Spleen (tissue), 11 donors: ENCODE results near the gene YIF1B. TPM values are rescaled to one million over a fixed set of nuclear protein-coding genes. Genes with fewer than 3 reads are reported as not detected.

Source experiments
- DNase-seq: peaks from one replicate; pipeline ENCODE4 v3.0.0-alpha.2; 2020
- H3K27ac ChIP-seq, 8 donors: fragments of 200-600 bp; sonication (generic) in 7 of 8; 1 replicate in 4 of 8; 2 replicates in 4 of 8; pipeline versions ENCODE4 v1.5.0 to v1.8.0; 2016 to 2021; ENCODE audit warnings: inconsistent platforms in 4 of 8, mild to moderate bottlenecking in 4 of 8, moderate library complexity in 1 of 8
- H3K27me3 ChIP-seq, 7 donors: fragments of 200-600 bp; sonication (generic) in 6 of 7; replicated peaks in 1 of 7; 1 replicate in 4 of 7; 2 replicates in 3 of 7; pipeline versions ENCODE4 v1.5.0 to v1.8.0; 2016 to 2021; ENCODE audit warnings: inconsistent platforms in 3 of 7, mild to moderate bottlenecking in 1 of 7
- H3K36me3 ChIP-seq, 6 donors: fragments of 200-600 bp; sonication (generic) in 5 of 6; 1 replicate in 4 of 6; 2 replicates in 2 of 6; pipeline versions ENCODE4 v1.5.0 to v1.8.0; 2016 to 2021; ENCODE audit warnings: inconsistent platforms in 2 of 6
- H3K4me1 ChIP-seq, 6 donors: fragments of 200-600 bp; sonication (generic) in 5 of 6; 1 replicate in 3 of 6; 2 replicates in 3 of 6; pipeline versions ENCODE4 v1.5.0 to v1.8.0; 2016 to 2021; ENCODE audit warnings: inconsistent platforms in 3 of 6
- H3K4me3 ChIP-seq, 8 donors: fragments of 200-600 bp; sonication (generic) in 7 of 8; 1 replicate in 4 of 8; 2 replicates in 4 of 8; pipeline versions ENCODE4 v1.5.0 to v1.8.0; 2016 to 2021; ENCODE audit warnings: inconsistent platforms in 4 of 8, mild to moderate bottlenecking in 4 of 8, moderate library complexity in 2 of 8
- H3K9me3 ChIP-seq, 8 donors: fragments of 200-600 bp; sonication (generic) in 7 of 8; 1 replicate in 4 of 8; 2 replicates in 4 of 8; pipeline versions ENCODE4 v1.5.0 to v1.8.0; 2016 to 2021; ENCODE audit warnings: inconsistent platforms in 4 of 8
- POLR2A ChIP-seq, 3 donors: fragments of 450-650 bp; IDR thresholded peaks; one replicate each; pipeline ENCODE4 v1.5.1; 2017; ENCODE audit warnings: antibody characterized with exemption in 3 of 3, mild to moderate bottlenecking in 1 of 3
- POLR2AphosphoS5 ChIP-seq, 3 donors: sonication (generic); formaldehyde crosslinking; IDR thresholded peaks; one replicate each; pipeline ENCODE4 v1.5.1; 2017; ENCODE audit warnings: antibody characterized with exemption in 3 of 3
- WGBS, 5 donors: extraction: QIAGEN DNeasy Blood & Tissue Kit in 3 of 5; methylation state at CpG; one replicate each; pipeline versions ENCODE4 v1.1.5 to v1.1.7; 2013 to 2018; 5-methylcytosine and 5-hydroxymethylcytosine counted together
- intact Hi-C: fragments of 100-400 bp; cut with DNase I; formaldehyde crosslinking; loops from one replicate; pipeline ENCODE4 v1.15.0; 2023; ENCODE audit warnings: low total_unique reads
- polyA plus RNA-seq, 3 donors: library from polyadenylated mRNA; stranded (reverse); fragments of 200-250 nt; gene quantifications; one replicate each; pipeline ENCODE4 v1.2.1, GENCODE V29; 2013
- total RNA-seq, 7 donors: library from RNA; depleted of rRNA in 3 of 7; stranded (reverse); fragments of >200 nt in 3 of 7; fragmentation: NEBNext Ultra II Directional in 4 of 7; extraction: Animal tissue kit (Norgen Biotek cat#: 25700) in 4 of 7; gene quantifications; one replicate each; pipeline versions ENCODE4 v1.1.0 to v1.2.1, GENCODE V29; 2016 to 2021
- TF ChIP-seq, protein P1 (sequence below), 11 experiments: fragments of 200-600 bp in 7 of 11; fragments of 450-650 bp in 4 of 11; sonication (generic) in 4 of 11; IDR thresholded peaks in 8 of 11; conservative IDR thresholded peaks in 3 of 11; 1 replicate in 7 of 11; 2 replicates in 4 of 11; pipeline versions ENCODE4 v1.4.0 to v1.8.0; 2016 to 2021; ENCODE audit warnings: antibody characterized with exemption in 11 of 11, inconsistent platforms in 4 of 11, mild to moderate bottlenecking in 1 of 11
- donor health status: healthy with polysubstance abuse.
- donor health status: DM: no; HTN: no; CAD: no; lungs with moderate emphysema.
- donor health status: DM: no; HTN: no; CAD: no.
- donor health status: Bipolar disorder and iron deficiency.
- donor health status: healthy.
- donor health status: DM: no; HTN: no; CAD: no.
- donor health status: DM: yes; HTN: yes; CAD: no.

The YIF1B gene
- total and polyA plus RNA-seq, 10 donors = 31.4 to 56.7 (median 39.5) TPM

DNA sequence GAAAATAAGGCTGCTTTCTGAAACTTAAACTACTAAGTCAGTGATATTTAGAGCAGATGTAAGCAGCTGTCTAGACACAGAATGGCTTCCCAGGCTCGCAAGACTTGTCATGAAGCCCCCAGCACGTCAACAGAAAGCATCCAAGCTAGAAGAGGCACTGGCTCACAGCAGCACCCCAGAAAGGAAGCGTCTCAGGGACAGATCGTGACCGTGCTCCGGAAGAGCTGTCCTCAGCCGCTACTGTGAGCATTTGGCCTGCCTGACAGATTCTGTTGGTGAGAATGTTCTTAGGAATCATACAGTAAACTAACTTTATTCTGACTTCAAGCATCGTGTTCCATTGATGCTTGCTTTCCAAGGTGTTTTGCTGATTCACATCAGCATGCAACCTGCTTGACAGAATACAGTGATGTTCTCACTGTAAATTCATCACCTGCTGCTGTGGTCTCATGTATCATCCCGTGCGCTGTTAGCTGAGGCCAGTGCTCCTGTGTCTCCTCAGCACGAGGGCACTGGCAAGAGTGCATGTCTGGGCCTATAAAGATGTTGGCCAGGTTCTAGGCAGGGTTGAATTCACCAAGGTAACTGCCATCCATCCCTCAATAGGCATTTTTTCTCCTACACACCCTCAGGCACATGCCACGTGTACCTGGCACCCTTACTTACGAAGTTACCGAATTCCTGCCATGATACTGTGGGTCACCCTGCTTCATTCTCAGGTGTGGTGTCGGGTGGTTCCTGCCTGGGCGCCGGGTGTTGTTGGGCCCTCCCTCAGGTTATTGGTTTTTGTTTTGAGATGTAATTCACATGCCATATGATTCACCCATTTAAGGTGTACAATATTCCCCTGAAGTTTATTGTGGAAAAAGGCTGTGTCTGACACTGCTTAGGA is 35.5 kb downstream of the YIF1B start:
- WGBS, 5 donors = 72 to 82% (median 73%) methylated on average over 17 of the region's 17 CpGs
- Histone ChIP-seq H3K27ac (peak overlapping the region; percentile 23 to 82 (median 75)), H3K36me3 (peaks cover 0 to 30% (median 0%) of the 10 kb centered on the region in 6 donors), H3K9me3 (no peaks in the 10 kb centered on the region), H3K4me3 (no peak overlapping the region), H3K27me3 (no peaks in the 10 kb centered on the region), H3K4me1 (peaks cover 34 to 97% (median 72%) of the 10 kb centered on the region in 6 donors)
- TF ChIP-seq POLR2AphosphoS5 (IDR thresholded peaks at IDR 0.05) = peak in 2 of 3 donors; percentile 46 to 48
- TF ChIP-seq, protein P1, sequence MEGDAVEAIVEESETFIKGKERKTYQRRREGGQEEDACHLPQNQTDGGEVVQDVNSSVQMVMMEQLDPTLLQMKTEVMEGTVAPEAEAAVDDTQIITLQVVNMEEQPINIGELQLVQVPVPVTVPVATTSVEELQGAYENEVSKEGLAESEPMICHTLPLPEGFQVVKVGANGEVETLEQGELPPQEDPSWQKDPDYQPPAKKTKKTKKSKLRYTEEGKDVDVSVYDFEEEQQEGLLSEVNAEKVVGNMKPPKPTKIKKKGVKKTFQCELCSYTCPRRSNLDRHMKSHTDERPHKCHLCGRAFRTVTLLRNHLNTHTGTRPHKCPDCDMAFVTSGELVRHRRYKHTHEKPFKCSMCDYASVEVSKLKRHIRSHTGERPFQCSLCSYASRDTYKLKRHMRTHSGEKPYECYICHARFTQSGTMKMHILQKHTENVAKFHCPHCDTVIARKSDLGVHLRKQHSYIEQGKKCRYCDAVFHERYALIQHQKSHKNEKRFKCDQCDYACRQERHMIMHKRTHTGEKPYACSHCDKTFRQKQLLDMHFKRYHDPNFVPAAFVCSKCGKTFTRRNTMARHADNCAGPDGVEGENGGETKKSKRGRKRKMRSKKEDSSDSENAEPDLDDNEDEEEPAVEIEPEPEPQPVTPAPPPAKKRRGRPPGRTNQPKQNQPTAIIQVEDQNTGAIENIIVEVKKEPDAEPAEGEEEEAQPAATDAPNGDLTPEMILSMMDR (IDR thresholded peaks at IDR 0.05 in 8 of 11, conservative IDR thresholded peaks at IDR 0.05 in 3 of 11) = no peak
- DNase-seq = no peak
- intact Hi-C loops = no loop called here

DNA sequence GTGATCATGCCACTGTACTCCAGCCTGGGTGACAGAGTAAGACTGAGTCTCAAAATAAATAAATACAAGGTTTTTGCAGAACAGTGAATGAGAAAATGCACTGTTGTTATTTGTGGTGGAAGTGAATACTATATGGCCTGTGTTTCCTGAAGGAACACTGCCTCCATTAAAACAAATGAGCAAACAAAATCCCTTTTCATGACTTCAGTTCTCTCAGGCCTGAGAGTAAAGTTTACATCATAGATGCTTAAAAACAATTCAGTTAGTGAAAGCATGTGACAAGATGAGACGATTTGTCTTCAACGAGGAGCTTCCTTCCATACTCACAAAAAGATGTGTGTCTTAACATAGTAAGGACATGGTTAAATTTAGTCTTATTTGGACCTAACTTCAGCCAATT is 37.0 kb downstream of the YIF1B start:
- H3K36me3 ChIP-seq = peaks cover 0 to 16% (median 0%) of the 10 kb centered on the region in 6 donors
- DNase-seq = no peak
- intact Hi-C loops = no loop called here
- no peak overlapping the region for H3K4me3 ChIP-seq
- H3K4me1 ChIP-seq = peaks cover 35 to 97% (median 72%) of the 10 kb centered on the region in 6 donors
- H3K27ac ChIP-seq = peak overlapping the region; percentile 21 to 84 (median 76)
- TF ChIP-seq POLR2A (IDR thresholded peaks at IDR 0.05) = no peak
- TF ChIP-seq, protein P1 (IDR thresholded peaks at IDR 0.05 in 8 of 11, conservative IDR thresholded peaks at IDR 0.05 in 3 of 11) = no peak
- TF ChIP-seq POLR2AphosphoS5 (IDR thresholded peaks at IDR 0.05) = no peak
- no peaks in the 10 kb centered on the region for H3K27me3 ChIP-seq
- WGBS, 5 donors = 46 to 79% (median 60%) methylated on average over 2 of the region's 2 CpGs
- H3K9me3 ChIP-seq = no peaks in the 10 kb centered on the region

DNA sequence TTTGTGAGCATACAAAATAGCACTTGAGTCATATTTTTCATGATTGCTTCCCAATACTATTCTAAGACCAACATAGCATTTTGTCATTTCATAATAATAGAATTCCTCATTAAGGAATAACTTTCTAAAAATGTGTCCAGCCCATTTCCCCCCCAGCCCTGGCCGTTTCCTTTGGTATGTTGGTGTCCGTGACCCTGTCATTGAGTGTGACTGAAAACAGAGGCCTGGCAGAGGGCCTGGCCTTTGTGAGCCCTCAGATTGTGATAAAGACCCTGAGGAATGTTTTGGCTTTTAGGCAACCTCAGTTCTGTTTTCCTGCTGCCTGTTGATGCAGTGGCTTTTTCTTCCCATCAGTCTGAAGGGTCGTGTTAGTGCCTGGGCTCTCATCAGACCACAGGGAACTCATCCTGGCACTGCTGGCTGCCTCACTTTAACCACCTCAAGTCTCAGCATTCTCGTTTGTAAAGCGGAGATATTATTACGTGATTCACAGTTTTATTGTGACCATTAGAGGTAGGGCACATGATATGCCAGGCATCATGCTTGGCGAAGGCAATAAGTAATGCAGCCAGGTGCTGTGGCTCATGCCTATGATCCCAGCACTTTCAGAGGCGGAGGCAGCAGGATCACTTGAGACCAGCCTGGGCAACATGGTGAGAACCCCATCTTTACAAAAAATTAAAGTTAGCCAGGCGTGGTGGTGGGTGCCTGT is 37.6 kb downstream of the YIF1B start:
- DNase-seq = no peak
- peaks cover 34 to 98% (median 72%) of the 10 kb centered on the region in 6 donors for H3K4me1 ChIP-seq
- intact Hi-C loops = no loop called here

More for the DNA sequence above, 37.6 kb downstream of the YIF1B start:
- Histone ChIP-seq H3K36me3 (peaks cover 0 to 16% (median 0%) of the 10 kb centered on the region in 6 donors), H3K9me3 (no peaks in the 10 kb centered on the region), H3K27ac (peak overlapping the region; percentile 21 to 84 (median 76)), H3K27me3 (no peaks in the 10 kb centered on the region), H3K4me3 (no peak overlapping the region)
- WGBS, 5 donors = 57 to 70% (median 67%) methylated on average over 9 of the region's 9 CpGs
- peak in 2 of 3 donors; percentile 56 to 87 for TF ChIP-seq POLR2AphosphoS5 (IDR thresholded peaks at IDR 0.05)
- TF ChIP-seq, protein P1 (IDR thresholded peaks at IDR 0.05 in 8 of 11, conservative IDR thresholded peaks at IDR 0.05 in 3 of 11) = peak in 1 of 11 experiments; percentile 5
- no peak for TF ChIP-seq POLR2A (IDR thresholded peaks at IDR 0.05)
